HepG2 (cell line): ENCODE measurements around the gene KMT5C. TPM values are rescaled to one million over a fixed set of nuclear protein-coding genes. Genes with fewer than 3 reads are reported as not detected.

Source experiments
- ATF7-NPFF ChIP-seq: sonication (generic); formaldehyde crosslinking; IDR thresholded peaks from 2 replicates; pipeline ENCODE4 v1.8.1; 2023; ENCODE audit warnings: mild to moderate bottlenecking, low read depth, missing genetic modification reagents, moderate library complexity
- BRD4 ChIP-seq: sonication (generic); formaldehyde crosslinking; IDR thresholded peaks from 2 replicates; pipeline ENCODE4 v1.4.0; 2020; ENCODE audit warnings: missing genetic modification reagents
- CENPT ChIP-seq: sonication (generic); formaldehyde crosslinking; IDR thresholded peaks from 2 replicates; pipeline ENCODE4 v1.8.0; 2022; ENCODE audit warnings: low read depth, mild to moderate bottlenecking, moderate library complexity, missing genetic modification reagents
- ESRRA ChIP-seq: sonication (generic); formaldehyde crosslinking; IDR thresholded peaks from 2 replicates; pipeline ENCODE4 v1.5.1; 2020; ENCODE audit warnings: mild to moderate bottlenecking, low read depth, missing genetic modification reagents
- ETV5 ChIP-seq: IDR thresholded peaks from 2 replicates; pipeline ENCODE4 v1.6.1; 2018; ENCODE audit warnings: missing biosample characterization, missing genetic modification reagents, inconsistent platforms, borderline replicate concordance
- HNF1B ChIP-seq: sonication (generic); formaldehyde crosslinking; IDR thresholded peaks from 2 replicates; pipeline ENCODE4 v1.5.1; 2020; ENCODE audit warnings: mild to moderate bottlenecking, moderate library complexity, missing genetic modification reagents
- KMT2A ChIP-seq: sonication (generic); formaldehyde crosslinking; IDR thresholded peaks from 2 replicates; pipeline ENCODE4 v1.4.0; 2020; ENCODE audit warnings: missing genetic modification reagents
- MAF1 ChIP-seq: sonication (generic); formaldehyde crosslinking; IDR thresholded peaks from 2 replicates; pipeline ENCODE4 v1.5.0; 2020; ENCODE audit warnings: missing genetic modification reagents, borderline replicate concordance
- MAX ChIP-seq: IDR thresholded peaks from 2 replicates; pipeline ENCODE4 v1.6.1; 2012; ENCODE audit warnings: inconsistent platforms
- MED13 ChIP-seq: sonication (generic); formaldehyde crosslinking; IDR thresholded peaks from 2 replicates; pipeline ENCODE4 v1.5.0; 2020; ENCODE audit warnings: missing genetic modification reagents
- MYPOP ChIP-seq: sonication (generic); formaldehyde crosslinking; IDR thresholded peaks from 2 replicates; pipeline ENCODE4 v1.8.1; 2023; ENCODE audit warnings: mild to moderate bottlenecking, moderate library complexity, missing genetic modification reagents
- NFAT5 ChIP-seq: sonication (generic); formaldehyde crosslinking; IDR thresholded peaks from 2 replicates; pipeline ENCODE4 v1.4.0; 2020; ENCODE audit warnings: missing genetic modification reagents
- NR2C2 ChIP-seq: sonication (generic); formaldehyde crosslinking; IDR thresholded peaks from 2 replicates; pipeline ENCODE4 v1.4.0; 2020; ENCODE audit warnings: missing genetic modification reagents, mild to moderate bottlenecking, moderate library complexity, borderline replicate concordance
- THRA ChIP-seq: sonication (generic); formaldehyde crosslinking; IDR thresholded peaks from 2 replicates; pipeline ENCODE4 v1.4.0; 2020; ENCODE audit warnings: missing genetic modification reagents, borderline replicate concordance
- ZNF124 ChIP-seq: sonication (generic); formaldehyde crosslinking; IDR thresholded peaks from 2 replicates; pipeline ENCODE4 v1.4.0; 2020; ENCODE audit warnings: missing genetic modification reagents
- ZNF580 ChIP-seq: IDR thresholded peaks from 2 replicates; pipeline ENCODE4 v1.6.1; 2016; ENCODE audit warnings: low read depth, borderline replicate concordance
- ZNF784 ChIP-seq: sonication (generic); formaldehyde crosslinking; IDR thresholded peaks from 2 replicates; pipeline ENCODE4 v1.5.1; 2020; ENCODE audit warnings: missing genetic modification reagents, mild to moderate bottlenecking, borderline replicate concordance
- polyA plus RNA-seq, 8 experiments: library from polyadenylated mRNA; depleted of rRNA in 3 of 8; stranded (reverse) in 7 of 8; unstranded in 1 of 8; fragments of >200 nt; fragmentation: Illumina TruSeq in 4 of 8; extraction: Trizol in 4 of 8; gene quantifications; 2 replicates each; pipeline versions ENCODE4 v1.2.1 to v1.2.3, GENCODE V29; 2011 to 2016; ENCODE audit warnings: low read depth in 4 of 8, missing spikeins in 1 of 8, mixed read lengths in 1 of 8; ENCODE audit not compliant: insufficient read depth in 1 of 8
- total RNA-seq, 5 experiments: library from RNA; depleted of rRNA; stranded (reverse); fragments of >200 nt; fragmentation: Illumina TruSeq; extraction: Trizol; gene quantifications; 2 replicates each; pipeline ENCODE4 v1.2.3, GENCODE V29; 2016; ENCODE audit warnings: low read depth in 1 of 5

Gene KMT5C
- total and polyA plus RNA-seq, 2 of the 13 experiments (the other 11 are each of a cell fraction or from before 2014, with no cell fraction given), result 5.5 to 9.0 TPM

- TF ChIP-seq KMT2A (CRISPR knock-in tag), result peak; percentile 93
- TF ChIP-seq ETV5 (CRISPR knock-in tag), result peak; percentile 71
- TF ChIP-seq HNF1B (CRISPR knock-in tag), result peak; percentile 31; the same call in 1 of the 2 replicates
- TF ChIP-seq THRA, result peak; percentile 53
- TF ChIP-seq ZNF124, result 0 out of 2 replicates have a peak, but pooled peaks have one; percentile 54
- TF ChIP-seq MAF1 (CRISPR knock-in tag), result peak; percentile 77
- peak; percentile 60; the same call in 1 of the 2 replicates for TF ChIP-seq NFAT5 (CRISPR knock-in tag)
- TF ChIP-seq CENPT (CRISPR knock-in tag), result peak; percentile 90
- TF ChIP-seq MED13 (CRISPR knock-in tag), result peak; percentile 42; the same call in 1 of the 2 replicates
- TF ChIP-seq MYPOP (CRISPR knock-in tag), result peak; percentile 76; the same call in 1 of the 2 replicates
- TF ChIP-seq ZNF580 (CRISPR knock-in tag), result peak; percentile 63; the same call in 1 of the 2 replicates
- peak; percentile 69 for TF ChIP-seq ESRRA (CRISPR knock-in tag)
- peak; percentile 82; the same call in 1 of the 2 replicates for TF ChIP-seq ATF7-NPFF (CRISPR knock-in tag)
- TF ChIP-seq BRD4 (CRISPR knock-in tag), result peak; percentile 87
- peak; percentile 61; the same call in 1 of the 2 replicates for TF ChIP-seq ZNF784 (CRISPR knock-in tag)
- TF ChIP-seq MAX, result peak; percentile 73
- TF ChIP-seq NR2C2 (CRISPR knock-in tag), result peak; percentile 55; the same call in 1 of the 2 replicates
These were observed 46.2 kb downstream of the KMT5C start, which contains the start of gene RPL28 (continued) for GRCh38 chr19:55385724-55386492.
